Stimulated activated CD8-positive, alpha-beta memory T cell treated with anti-CD3 and anti-CD28 coated beads, Interleukin-7, amount 100 ng/mL, for 1 hour (primary cell): ENCODE results near the gene TTC33.

Experiments
- DNase-seq, 2 donors: peaks; one replicate each; pipeline ENCODE4 v3.0.0-alpha.2; 2020; ENCODE audit warnings: low read depth in 2 of 2

Gene TTC33

GRCh38 chr5:40521108-40521785 lies 234.5 kb downstream of the TTC33 start:
- DNase-seq: no peak

- no peak for DNase-seq
Measured at GRCh38 chr5:40518485-40518917, 237.3 kb downstream of the TTC33 start.

- no peak for DNase-seq
Measured at GRCh38 chr5:40515476-40515875, 240.3 kb downstream of the TTC33 start.

GRCh38 chr5:40514976-40515375 lies 240.8 kb downstream of the TTC33 start:
- DNase-seq: no peak

GRCh38 chr5:40511801-40512200 lies 244.0 kb downstream of the TTC33 start:
- no peak for DNase-seq

- DNase-seq: no peak
Measured at GRCh38 chr5:40507095-40507494, 248.7 kb downstream of the TTC33 start.

- DNase-seq: no peak
Measured at GRCh38 chr5:40505031-40505430, 250.7 kb downstream of the TTC33 start.

GRCh38 chr5:40503439-40503838 lies 252.3 kb downstream of the TTC33 start:
- DNase-seq: no peak

GRCh38 chr5:40502736-40503135 lies 253.0 kb downstream of the TTC33 start:
- DNase-seq: no peak

GRCh38 chr5:40501711-40502444 lies 253.9 kb downstream of the TTC33 start:
- no peak for DNase-seq

- no peak for DNase-seq
Measured at GRCh38 chr5:40499518-40500273, 256.1 kb downstream of the TTC33 start.

- DNase-seq: no peak
Measured at GRCh38 chr5:40499007-40499406, 256.8 kb downstream of the TTC33 start.

- DNase-seq: no peak
Measured at GRCh38 chr5:40497573-40497972, 258.2 kb downstream of the TTC33 start.

- no peak for DNase-seq
Measured at GRCh38 chr5:40495237-40495635, 260.5 kb downstream of the TTC33 start.

- DNase-seq: no peak
Measured at GRCh38 chr5:40494631-40495236, 261.0 kb downstream of the TTC33 start.

- no peak for DNase-seq
Measured at GRCh38 chr5:40492056-40492455, 263.7 kb downstream of the TTC33 start.

- no peak for DNase-seq
Measured at GRCh38 chr5:40491644-40492043, 264.1 kb downstream of the TTC33 start.

- no peak for DNase-seq
Measured at GRCh38 chr5:40490464-40491111, 265.2 kb downstream of the TTC33 start.

GRCh38 chr5:40489421-40489820 lies 266.3 kb downstream of the TTC33 start:
- DNase-seq: no peak

GRCh38 chr5:40486437-40487275 lies 269.1 kb downstream of the TTC33 start:
- peak in 1 of 2 donors; percentile 7 for DNase-seq
